Activated B cell treated with CpG ODN at 0.5 μM for 24 hours (primary cell): ENCODE measurements around the gene GART. TPM values are rescaled to one million over a fixed set of nuclear protein-coding genes. Genes with fewer than 3 reads are reported as not detected.

Source experiments
- ATAC-seq: fragments of 200-7000 bp; cut with Tn5 transposase; one replicate; pipeline ENCODE4 v1.10.0; 2021; ENCODE audit warnings: low read depth, mild to moderate bottlenecking, moderate library complexity
- CTCF ChIA-PET: fragments of 350-600 bp; sonication (Branson Sonifier 250); formaldehyde crosslinking; loops from one replicate; lab custom pipeline; 2021; ENCODE audit warnings: antibody characterized with exemption; lab: Charles Lee
- POLR2A ChIA-PET: fragments of 350-600 bp; sonication (Branson Sonifier 250); formaldehyde crosslinking; loops from one replicate; lab custom pipeline; 2021; ENCODE audit warnings: antibody characterized with exemption; lab: Charles Lee
- DNase-seq: peaks from one replicate; pipeline ENCODE4 v3.0.0; 2022
- H3K27ac Mint-ChIP-seq: one replicate; pipeline ENCODE4 v1.8.0; 2020; ENCODE audit warnings: mixed read lengths
- H3K27me3 Mint-ChIP-seq: one replicate; pipeline ENCODE4 v1.8.0; 2021; ENCODE audit warnings: mixed read lengths
- H3K36me3 Mint-ChIP-seq: one replicate; pipeline ENCODE4 v1.8.0; 2021; ENCODE audit warnings: low read depth, mixed read lengths
- H3K4me1 Mint-ChIP-seq: one replicate; pipeline ENCODE4 v1.8.0; 2021; ENCODE audit warnings: mixed read lengths
- H3K4me3 Mint-ChIP-seq: one replicate; pipeline ENCODE4 v1.8.0; 2020; ENCODE audit warnings: mild to moderate bottlenecking, mixed read lengths
- H3K9me3 Mint-ChIP-seq: one replicate; pipeline ENCODE4 v1.8.0; 2020; ENCODE audit warnings: mixed read lengths
- intact Hi-C: fragments of 100-400 bp; cut with micrococcal nuclease; formaldehyde crosslinking; loops from one replicate; pipeline ENCODE4 v1.15.1; 2024
- total RNA-seq: library from RNA; stranded (reverse); gene quantifications from 2 replicates; pipeline ENCODE4 v1.2.3, GENCODE V29; 2022
- TF ChIP-seq, protein P1 (sequence below): fragments of 200-600 bp; IDR thresholded peaks from one replicate; pipeline ENCODE4 v1.8.0; 2022; ENCODE audit warnings: antibody characterized with exemption, mild to moderate bottlenecking

GART gene
- total RNA-seq, 1 donor from 2014 or later = 106 TPM

DNA sequence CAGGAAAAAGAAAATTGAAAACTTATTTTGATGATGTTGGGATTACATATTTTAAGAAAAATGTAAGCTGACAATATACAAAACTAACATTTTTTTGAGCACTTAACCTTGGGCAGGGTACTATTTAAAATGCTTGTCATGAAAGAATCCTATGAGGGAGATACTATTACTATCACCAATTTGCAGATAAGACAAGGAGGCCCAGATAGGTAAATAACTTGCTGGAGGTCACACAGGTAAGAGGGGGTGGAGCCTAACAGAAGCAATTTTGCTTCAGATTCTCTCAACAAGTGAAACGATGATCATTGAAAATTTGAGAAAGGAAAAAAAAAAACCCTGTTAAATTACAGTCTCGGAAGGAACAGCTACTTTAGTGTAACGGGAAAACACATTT, 1.2 kb downstream of the GART start:
- Mint-ChIP-seq H3K9me3 (no peaks in the 10 kb centered on the region), H3K36me3 (peaks cover 59% of the 10 kb centered on the region), H3K27ac (peak overlapping the region; percentile 100), H3K4me1 (peaks cover 43% of the 10 kb centered on the region), H3K4me3 (peak overlapping the region; percentile 76), H3K27me3 (no peaks in the 10 kb centered on the region)
- TF ChIP-seq, protein P1, sequence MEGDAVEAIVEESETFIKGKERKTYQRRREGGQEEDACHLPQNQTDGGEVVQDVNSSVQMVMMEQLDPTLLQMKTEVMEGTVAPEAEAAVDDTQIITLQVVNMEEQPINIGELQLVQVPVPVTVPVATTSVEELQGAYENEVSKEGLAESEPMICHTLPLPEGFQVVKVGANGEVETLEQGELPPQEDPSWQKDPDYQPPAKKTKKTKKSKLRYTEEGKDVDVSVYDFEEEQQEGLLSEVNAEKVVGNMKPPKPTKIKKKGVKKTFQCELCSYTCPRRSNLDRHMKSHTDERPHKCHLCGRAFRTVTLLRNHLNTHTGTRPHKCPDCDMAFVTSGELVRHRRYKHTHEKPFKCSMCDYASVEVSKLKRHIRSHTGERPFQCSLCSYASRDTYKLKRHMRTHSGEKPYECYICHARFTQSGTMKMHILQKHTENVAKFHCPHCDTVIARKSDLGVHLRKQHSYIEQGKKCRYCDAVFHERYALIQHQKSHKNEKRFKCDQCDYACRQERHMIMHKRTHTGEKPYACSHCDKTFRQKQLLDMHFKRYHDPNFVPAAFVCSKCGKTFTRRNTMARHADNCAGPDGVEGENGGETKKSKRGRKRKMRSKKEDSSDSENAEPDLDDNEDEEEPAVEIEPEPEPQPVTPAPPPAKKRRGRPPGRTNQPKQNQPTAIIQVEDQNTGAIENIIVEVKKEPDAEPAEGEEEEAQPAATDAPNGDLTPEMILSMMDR = no peak
- ChIA-PET POLR2A (interaction anchor here (0.6 to 0.7 kb wide), 2 partner anchors 47 to 49 kb away, joined by 3 to 4 read pairs; partner anchors contain the start of gene DONSON), CTCF (no interaction called here)
- no peak for ATAC-seq
- DNase-seq = no peak
- intact Hi-C loops = loop anchor here (5.0 kb wide), 3 partner anchors 178 to 813 kb away; partner anchors contain the start of gene SYNJ1

DNA sequence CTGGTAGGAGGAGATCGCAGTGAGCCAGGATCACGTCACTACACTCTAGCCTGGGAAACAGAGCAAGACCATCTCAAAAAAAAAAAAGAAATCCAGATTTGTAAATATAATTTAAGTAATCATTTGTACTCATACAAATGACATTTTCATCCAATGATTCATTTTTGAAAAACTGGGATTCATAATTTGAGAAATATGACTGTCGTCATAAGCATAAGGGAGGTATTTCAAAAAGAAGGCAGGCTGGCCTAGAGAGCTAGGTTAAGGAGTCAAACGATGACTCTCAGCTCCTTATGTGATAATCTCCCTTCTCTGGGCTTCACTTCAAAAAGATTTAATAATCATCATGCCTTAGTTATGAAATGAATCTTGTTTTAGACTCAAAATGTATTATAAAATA, 2.3 kb downstream of the GART start:
- ChIA-PET POLR2A (no interaction called here), CTCF (no interaction called here)
- Mint-ChIP-seq H3K36me3 (peaks cover 67% of the 10 kb centered on the region), H3K27ac (no peak overlapping the region), H3K27me3 (no peaks in the 10 kb centered on the region), H3K4me1 (peaks cover 34% of the 10 kb centered on the region), H3K4me3 (no peak overlapping the region), H3K9me3 (no peaks in the 10 kb centered on the region)
- ATAC-seq (no peak), DNase-seq (no peak)
- TF ChIP-seq, protein P1 = no peak
- intact Hi-C loops = loop anchor here (5.0 kb wide), 3 partner anchors 177 to 812 kb away; partner anchors contain the start of gene SYNJ1

DNA sequence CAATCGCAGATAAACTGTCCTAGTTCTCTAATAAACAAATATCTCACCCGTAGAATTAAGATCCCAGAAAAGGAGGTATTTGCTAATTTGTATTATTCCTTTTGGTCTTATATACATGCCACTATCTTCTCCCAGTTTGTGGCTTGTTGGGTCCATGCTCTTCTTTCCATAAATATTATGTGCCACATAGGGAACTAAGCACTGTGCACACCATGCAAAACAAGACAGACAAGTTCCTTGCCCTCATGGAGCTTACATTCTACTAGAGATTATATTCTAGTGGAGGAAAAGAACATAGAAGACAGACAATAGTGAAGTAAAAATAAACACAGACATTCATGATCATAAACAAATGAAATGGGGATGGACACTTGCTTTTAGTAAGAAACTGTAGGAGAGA, 4.7 kb downstream of the GART start:
- H3K27ac Mint-ChIP-seq = no peak overlapping the region
- no peak for ATAC-seq
- H3K4me3 Mint-ChIP-seq = no peak overlapping the region
- H3K27me3 Mint-ChIP-seq = no peaks in the 10 kb centered on the region
- peaks cover 18% of the 10 kb centered on the region for H3K4me1 Mint-ChIP-seq
- intact Hi-C loops = no loop called here
- CTCF ChIA-PET = interaction anchor here (1.2 kb wide), 1 partner anchor 68 kb away, joined by 3 read pairs; no protein-coding TSS in a partner anchor
- DNase-seq = no peak
- no peaks in the 10 kb centered on the region for H3K9me3 Mint-ChIP-seq
- POLR2A ChIA-PET = no interaction called here
- peaks cover 69% of the 10 kb centered on the region for H3K36me3 Mint-ChIP-seq
- TF ChIP-seq, protein P1 = no peak

DNA sequence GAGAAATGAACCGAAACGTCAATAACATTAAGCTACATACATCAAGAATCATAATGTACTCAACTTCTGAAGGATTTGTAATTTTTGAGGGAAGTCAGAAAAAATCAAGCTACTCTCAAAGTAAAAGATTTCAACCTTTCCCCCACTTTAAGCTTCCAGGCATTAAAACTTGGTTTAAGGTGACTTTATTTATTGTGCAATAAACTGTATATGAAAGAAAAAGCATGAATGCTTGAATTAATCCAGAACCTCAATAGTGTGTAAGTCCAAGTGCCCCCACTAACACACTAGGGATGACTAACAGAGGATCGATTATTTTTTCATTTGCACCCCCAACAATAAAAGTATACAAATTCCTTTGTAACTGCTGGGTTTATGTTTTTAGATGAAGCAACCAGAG, 10.9 kb downstream of the GART start:
- ATAC-seq = no peak
- ChIA-PET CTCF (no interaction called here), POLR2A (interaction anchor here (0.6 kb wide), 1 partner anchor 10 kb away, joined by 9 read pairs; no protein-coding TSS in a partner anchor)
- Mint-ChIP-seq H3K27ac (no peak overlapping the region), H3K9me3 (no peaks in the 10 kb centered on the region), H3K4me1 (no peaks in the 10 kb centered on the region), H3K36me3 (peaks cover 87% of the 10 kb centered on the region), H3K27me3 (no peaks in the 10 kb centered on the region), H3K4me3 (no peak overlapping the region)
- intact Hi-C loops = no loop called here
- no peak for DNase-seq
- TF ChIP-seq, protein P1 = no peak

DNA sequence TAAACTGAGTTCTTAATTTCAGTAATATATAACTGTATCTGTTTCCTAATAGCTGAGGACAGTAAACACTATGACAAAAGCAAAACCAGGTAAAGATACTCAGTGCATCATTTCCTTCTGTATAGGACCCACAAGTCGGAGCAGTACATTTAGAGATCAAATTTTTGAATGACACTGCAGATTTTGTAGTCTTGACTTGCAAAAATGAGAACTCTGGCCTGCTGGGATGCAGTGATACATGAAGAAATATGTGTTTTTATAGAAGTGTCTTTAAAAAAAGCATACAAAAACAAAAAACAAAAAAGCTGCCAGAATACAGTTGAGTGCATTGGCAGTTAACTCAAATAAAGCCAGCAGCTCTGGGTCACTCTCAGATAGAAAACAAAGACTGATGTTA, 19.0 kb downstream of the GART start:
- Mint-ChIP-seq H3K9me3 (no peaks in the 10 kb centered on the region), H3K4me1 (peaks cover 2% of the 10 kb centered on the region), H3K27me3 (no peaks in the 10 kb centered on the region), H3K27ac (no peak overlapping the region), H3K4me3 (no peak overlapping the region), H3K36me3 (peaks cover 56% of the 10 kb centered on the region)
- ATAC-seq (no peak), DNase-seq (no peak)
- ChIA-PET POLR2A (no interaction called here), CTCF (no interaction called here)
- TF ChIP-seq, protein P1 = no peak
- intact Hi-C loops = no loop called here
